COLO668 (cell line): Measurements from ENCODE around the gene CHST13.

ENCODE experiments used
- DNase-seq: peaks from one replicate; lab custom pipeline; 2025; ENCODE audit not compliant: unreplicated experiment; lab: John Stamatoyannopoulos, UW

CHST13 gene

DNA sequence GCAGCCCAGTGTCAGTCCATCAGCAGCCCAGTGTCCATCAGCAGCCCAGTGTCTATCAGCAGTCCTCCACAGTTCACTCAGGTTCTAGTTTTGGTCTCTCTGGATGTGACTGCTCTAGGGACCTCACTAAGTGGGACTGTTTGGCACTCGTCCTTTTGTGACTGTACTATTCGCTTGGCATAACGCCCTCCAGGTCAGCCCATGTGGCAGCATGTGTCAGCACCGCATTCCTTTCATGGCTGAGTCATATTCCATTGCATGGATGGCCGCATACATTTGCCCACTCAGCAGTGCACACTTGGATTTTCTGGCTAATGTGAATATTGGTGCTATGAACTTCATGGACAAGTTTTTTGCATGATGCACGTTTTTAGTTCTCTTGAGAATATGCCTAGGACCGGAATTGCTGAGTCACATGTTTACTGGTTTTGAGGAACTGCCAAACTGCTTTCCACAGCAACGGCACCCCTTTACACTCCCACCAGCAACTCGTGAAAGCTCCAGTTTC, 16.4 kb downstream of the CHST13 start:
- DNase-seq = no peak

DNA sequence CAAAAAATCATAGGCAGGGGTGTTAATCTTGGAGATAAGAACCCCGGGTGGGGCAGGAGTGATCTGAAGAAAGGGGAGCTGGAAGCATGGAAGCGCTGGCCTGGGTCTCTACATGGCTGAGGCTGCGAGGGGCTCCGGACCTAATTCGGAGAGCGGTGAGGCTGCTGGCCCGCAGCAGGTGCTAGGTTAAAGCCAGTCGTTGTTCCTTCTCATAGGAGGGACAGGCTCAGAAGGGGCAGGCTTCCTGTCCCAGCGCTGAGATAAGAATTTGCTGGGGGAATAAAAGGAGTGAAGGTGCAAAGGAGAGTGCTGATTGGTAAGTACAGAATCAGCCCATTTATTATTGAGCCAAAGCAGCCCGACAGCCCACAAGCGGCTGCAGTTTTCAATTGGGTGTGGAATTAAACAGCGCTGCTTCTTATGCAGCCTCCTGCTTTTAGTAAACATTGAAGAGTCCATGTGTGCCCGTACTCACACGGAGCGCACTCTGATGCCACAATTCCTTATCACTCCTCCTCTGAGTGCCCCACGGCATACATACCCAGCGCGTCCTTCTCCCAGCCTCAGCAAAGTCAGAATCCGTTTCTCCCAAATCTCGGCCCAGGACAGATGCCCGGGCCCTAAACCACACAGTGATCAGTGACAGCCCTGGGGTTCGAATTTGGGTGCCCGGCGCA, 17.1 kb downstream of the CHST13 start:
- no peak for DNase-seq

DNA sequence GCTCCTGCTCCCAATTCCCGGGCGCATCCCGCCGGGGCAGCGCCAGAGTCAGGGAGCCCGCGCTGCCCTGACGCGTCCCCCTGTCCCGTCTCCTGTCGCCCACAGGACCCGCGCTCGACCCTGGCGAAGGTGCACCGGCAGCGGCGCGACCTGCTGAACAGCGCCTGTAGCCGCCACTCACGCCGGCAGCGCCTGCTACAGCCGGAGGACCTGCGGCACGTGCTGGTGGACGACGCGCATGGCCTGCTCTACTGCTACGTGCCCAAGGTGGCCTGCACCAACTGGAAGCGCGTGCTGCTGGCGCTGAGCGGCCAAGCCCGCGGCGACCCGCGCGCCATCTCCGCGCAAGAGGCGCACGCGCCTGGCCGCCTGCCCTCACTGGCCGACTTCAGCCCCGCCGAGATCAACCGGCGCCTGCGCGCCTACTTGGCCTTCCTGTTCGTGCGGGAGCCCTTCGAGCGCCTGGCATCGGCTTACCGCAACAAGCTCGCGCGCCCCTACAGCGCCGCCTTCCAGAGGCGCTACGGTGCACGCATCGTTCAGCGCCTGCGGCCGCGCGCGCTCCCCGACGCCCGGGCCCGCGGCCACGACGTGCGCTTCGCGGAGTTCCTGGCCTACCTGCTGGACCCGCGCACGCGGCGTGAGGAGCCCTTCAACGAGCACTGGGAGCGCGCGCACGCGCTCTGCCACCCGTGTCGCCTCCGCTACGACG, 17.8 kb downstream of the CHST13 start:
- no peak for DNase-seq

DNA sequence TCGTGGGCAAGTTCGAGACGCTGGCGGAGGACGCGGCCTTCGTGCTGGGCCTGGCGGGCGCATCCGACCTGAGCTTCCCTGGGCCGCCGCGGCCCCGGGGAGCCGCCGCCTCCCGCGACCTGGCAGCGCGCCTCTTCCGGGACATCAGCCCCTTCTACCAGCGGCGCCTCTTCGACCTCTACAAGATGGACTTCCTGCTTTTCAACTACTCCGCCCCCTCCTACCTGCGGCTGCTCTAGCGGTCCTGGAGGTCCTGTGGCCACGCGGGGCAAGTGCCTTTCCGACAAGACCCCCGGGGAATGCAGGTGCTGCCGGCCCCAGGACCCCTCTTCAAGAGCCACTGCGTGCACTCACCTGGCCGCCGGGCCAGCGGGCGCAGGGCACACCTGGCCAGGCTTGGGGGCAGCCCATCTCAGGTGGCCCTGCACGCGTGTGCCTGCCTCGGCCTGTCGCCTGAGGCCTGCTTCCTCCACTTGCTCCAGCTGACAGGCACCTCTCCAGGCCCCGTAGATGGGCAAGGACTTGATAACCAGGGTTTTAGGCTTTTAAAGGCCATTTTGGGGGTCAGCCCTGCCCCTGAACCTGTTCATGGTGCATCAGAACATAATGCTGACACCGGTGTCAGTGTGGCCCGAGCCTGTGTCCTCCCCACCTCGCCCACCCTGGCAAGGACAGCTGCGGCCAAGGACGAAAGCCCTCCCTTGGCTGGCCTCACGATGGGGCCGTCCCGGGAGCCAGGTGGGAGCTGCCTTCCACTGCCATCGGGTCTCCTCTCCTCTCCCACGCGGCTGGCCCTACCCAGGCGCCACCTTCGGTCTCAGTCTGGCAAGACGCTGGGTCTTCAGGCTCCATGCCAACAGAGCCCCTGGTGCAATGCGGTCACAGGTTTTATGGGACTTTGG, 18.6 kb downstream of the CHST13 start:
- DNase-seq = no peak

DNA sequence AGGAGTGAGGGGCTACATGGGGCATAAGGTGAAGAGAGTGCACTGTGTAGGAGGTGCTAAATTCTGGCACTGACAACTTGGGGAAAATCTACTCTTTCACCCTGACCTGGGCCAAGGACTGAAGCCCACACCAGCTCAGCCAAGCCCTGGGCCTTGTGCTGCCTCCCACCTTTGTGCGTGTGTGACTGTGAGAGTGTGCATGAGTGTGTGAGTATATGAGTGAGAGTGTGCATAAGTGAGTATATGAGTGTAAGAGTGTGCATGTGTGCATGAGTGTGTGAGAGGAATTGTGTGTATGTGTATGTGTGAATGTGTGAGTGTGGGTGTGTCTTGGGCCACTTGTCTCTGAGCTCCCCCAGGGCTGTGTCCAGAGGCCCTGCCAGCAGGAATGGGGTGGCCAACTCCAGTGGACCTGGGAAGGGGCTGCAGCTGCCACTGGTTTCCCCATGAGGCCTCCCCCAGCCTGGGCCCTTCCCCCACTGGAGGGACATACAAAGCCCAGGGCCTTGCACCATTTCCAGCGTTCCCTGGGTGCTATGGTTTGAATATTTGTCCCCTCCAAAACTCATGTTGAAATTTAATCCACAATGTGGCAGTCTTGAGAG, 19.6 kb downstream of the CHST13 start:
- no peak for DNase-seq

DNA sequence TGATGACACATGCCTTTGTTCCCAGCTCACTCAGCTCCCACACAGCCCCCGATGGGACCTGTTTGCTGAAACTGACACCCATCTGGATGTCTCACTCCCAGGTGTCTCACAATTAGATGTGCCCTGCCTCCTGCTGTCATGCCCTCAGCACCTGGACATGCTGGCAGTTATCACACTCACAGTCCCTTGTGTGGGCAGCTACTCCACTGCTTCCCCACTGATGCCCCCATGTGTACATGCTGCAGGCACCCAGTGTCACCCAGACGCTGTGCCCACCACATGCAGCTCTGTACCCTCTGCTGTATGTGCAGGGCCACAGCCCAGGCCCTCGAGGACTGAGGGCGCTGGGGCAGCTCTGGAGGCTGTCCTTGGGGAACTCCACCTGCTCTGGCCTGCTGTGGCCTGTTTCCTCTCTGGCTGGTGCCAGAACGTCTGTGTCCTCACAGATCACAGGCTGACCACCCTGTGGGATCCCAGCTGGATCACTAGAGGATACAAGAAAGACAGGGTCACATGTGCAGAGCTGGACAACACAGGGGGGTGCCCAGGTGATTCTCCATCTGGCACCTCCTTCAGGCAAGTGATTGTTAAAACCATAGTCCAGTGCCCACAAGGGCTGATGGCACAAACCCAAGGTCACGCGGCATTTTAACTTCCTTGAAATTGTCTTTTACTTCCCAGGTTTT, 20.8 kb downstream of the CHST13 start:
- DNase-seq = no peak

DNA sequence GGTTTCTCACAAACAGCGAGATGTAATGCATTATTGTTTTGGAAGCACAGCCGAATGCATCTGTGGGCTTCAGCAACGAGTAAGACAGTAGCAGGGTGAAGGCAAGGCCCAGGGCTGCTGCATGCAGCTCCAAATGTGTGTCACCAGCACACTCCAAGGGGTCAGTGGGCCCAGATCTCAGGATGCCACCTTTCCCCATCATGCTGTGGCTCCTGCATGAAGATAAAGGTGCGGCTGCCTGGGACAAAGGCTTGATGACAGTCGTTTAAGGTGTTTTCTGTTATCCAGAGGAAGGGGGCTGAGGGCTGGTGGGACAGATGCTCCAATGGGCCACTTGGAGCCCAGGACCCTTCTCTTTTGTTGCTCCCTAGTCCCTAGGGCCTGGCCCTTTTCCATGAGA, 21.6 kb downstream of the CHST13 start:
- no peak for DNase-seq

DNA sequence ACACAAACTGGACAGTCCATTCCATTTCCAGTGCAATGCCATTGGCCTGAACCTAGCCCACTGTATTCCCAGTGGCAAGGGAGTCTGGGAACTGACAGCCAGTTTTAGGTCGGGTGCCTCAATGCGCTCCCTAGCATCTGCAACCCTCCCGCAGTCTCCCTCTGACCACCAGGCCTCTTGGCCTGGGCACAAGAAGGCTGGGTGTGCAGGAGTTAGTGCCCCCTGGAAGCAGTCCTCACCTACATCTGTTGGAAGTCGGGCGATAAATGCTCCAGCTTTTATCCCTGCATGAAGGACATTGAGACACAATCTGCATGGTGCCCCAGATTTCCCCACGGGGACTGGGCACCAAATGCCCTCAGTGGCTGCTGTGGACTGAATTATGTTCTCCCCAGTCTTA, 22.1 kb downstream of the CHST13 start:
- DNase-seq = no peak

DNA sequence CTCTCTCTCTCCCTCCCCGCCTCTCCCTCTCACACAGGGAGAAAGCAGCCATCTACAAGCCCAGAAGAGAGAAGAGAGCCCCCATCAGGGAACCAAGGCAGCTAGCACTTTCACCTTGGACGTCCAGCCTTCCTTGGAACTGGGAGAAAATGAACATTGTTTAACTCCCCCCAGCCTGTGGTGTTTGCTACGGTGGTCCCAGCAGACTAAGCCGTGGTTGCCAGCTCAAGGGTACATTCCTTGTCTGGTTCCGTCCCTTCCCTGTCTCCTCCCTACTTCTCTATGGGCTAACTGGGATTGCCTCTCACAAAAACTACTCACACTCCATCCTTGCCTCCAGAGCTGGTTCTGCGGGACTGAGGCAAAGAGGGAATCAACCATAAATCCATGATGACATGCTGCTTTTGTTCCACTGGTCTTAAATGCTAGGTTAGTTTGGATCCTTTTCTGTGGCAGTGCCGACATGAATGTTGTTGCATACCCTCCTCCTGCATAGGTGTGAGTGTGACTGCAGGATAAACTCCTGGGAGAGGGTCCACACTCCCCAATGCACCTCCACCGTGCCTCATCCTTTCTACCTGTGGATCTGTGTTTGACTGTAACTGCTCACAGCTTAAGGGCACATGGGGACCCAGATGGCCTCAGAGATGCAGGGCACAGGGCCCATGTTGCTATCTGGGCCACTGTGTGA, 22.7 kb downstream of the CHST13 start:
- no peak for DNase-seq

DNA sequence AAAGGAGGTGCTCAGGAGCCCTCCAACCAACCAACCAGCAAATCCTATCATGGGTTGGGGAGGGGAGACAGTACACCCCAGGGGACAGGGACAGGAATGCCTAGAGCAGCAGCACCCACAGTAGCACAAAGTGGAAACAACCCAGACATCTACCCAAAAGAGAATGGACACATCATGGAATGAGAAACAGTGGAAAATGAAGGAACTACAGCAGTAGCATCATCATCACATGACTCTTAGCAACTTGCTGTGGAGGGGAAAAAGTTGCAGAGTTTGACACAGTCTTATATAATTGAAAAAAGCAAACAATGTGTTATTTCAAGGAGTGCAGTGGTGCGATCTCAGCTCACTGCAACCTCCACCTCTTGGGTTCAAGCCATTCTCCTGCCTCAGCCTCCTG, 23.8 kb downstream of the CHST13 start:
- DNase-seq = no peak

DNA sequence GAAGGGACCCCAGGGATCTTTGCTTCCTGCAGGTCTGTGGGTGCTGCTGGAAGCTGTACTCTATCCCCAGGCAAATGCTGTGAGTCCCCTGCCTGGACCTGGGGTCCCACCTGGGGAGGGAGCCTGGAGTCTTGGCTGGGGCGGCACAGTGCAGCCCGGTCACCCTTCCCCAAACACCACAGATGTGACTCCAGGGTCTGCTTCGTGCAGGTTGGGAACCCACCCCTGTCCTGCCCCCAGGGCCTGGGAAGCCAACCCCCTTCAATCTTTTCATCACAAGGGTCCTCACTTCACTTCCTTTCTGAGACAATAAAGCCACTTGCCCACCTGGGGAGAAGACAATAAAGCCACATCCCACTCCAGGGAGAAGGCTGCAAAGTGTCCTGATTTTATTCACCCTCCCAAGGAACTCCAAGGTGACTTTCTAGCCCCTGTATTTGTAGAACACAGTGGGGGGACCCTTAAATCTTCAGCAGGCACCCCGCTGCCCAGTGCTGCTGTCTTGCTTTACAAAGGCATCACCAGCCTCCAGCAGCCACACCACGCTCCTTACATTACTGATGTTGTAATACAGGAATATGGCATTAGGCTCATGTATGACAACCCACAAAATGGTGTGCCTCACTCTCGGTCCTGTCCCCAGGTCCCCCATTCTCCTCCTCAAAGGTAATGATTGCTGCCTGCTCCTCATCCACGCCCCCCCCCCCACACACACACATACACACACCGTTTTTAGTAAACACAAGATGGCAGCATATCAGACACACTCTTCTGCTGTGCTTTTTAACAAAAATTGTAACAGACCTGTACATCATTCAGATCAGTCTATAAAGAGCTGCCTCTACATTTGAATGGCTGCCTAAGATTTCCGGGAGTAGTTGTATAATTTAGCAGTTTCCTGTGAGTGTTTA, 24.9 kb downstream of the CHST13 start:
- no peak for DNase-seq

DNA sequence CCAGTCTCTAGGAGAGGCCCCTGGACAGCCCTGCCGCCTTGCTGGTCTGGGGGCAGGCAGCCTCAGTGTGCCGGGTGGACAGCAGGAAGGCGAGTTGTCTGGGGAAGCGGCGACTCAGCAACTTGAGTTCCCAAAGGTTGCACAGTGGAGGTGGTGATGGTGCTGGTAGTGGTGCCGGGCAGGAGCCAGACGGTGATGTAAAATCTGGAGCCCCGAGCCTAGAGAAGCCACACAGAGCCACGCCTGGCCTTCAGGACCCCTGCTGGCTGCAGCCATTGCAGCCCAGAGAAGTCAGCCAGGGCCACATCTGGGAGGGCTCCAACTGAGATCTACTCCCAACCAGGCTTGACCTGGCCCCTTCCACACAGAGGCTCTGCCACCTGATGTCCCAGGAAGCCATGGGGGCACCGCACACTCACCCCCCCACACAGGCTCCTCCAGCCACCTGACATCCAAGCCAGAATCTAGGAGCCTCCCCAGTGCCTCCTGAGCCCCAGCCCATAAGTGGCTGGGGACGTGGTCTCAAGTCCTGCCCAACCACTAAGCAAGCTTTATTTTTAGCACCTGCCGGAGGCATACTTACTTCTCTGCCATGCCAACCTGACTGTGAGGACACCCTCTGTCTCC, 26.0 kb downstream of the CHST13 start:
- DNase-seq = no peak

DNA sequence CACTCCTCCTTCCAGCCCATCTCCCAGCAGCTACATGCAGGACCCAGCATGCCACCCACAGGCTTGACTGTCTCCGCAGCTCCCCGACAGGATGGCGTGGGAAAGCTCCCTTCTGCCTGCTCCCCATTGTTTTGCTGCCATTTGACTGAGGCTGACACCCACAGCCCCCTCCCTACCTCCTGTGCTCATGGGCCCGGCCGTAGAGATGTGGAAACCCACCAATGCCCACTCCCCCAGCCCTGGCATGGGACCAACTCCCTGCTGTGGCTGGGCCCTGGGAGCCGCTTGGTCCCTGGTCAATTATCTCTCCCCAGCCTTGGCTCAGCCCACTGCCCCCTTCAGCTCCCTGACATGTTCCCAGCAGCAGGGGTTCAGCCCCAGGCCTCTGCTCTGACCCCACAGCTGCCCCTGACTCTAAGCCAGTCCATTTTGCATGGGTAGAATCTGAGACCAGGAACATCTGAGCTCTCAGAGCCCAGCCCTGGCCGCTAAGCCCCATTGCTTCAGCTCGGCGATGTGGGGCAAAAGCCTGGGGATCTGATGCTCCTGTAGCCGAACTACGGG, 26.6 kb downstream of the CHST13 start:
- DNase-seq = no peak

DNA sequence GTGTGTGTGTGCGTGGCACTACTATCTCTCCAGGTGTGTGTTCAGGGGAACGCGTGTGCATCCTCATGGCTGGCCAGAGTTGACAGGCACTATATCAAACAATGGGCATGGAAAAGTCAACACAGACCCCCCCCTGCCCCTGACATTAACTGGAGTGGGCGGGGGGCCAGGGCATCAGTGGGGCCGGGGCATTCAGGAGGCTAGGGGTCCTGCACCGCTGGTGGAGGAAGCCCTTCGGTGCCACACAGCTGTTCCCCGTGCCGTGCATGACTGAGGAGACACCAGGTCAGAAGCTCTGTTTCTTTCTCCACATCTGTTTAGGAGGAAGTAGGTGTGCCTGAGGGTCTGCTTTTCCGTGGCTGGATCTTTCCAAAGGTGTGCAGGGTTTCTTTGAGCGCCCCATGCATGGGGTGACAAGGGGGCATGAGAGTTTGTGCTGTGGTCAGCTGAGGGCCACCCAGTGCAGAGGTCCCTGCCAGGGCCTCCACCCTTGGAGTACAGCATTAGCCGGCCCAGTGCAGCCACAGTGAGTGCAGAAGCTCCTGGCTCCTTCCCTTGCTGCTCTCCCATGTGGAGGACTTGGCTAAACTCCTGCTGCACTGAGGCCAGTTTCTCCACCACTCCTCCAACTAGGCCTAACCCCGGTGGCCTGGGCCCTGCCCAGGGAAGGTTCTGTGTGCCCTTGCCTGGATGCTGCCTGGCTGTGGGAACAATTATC, 27.3 kb downstream of the CHST13 start:
- DNase-seq = no peak

DNA sequence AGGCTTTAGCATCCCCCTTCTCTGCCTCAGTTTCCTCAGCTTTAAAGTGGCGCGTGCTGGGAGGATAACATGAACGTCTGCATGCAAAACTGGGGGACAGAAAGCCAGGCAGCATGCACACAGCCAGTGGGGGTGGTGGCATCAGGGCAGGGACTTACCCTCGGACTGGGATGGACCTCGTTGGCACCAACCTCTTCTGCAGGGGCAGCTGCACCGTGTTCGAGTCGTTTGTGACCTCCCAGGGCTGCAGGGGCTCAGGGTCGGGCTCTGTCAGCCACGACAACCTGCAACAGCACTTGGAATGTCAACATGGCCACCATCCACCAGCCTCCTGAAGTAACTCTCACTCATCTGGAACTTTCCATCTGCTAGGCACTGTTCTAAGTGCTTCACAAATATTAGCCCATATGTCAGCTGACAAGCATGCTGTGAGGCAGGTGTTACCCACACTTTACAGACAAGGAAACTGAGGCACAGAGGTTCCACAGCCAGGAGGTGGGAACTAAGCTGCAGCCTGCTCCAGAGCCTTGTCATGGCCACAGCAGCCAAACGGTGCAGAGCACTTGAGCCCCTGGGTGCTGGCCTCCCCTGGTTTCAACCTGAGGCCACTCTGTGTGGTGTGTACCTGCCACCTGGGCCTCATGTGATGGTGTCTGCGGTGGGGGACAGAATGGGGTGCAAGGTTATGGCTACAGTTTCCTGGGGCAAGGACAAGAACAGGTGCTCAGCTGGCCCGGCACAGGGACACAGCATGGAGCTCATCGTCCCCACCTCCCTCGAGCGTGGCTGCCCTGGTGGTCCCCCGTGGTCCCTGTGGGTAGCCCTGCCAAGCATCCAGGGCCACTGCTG, 28.1 kb downstream of the CHST13 start:
- DNase-seq = no peak

DNA sequence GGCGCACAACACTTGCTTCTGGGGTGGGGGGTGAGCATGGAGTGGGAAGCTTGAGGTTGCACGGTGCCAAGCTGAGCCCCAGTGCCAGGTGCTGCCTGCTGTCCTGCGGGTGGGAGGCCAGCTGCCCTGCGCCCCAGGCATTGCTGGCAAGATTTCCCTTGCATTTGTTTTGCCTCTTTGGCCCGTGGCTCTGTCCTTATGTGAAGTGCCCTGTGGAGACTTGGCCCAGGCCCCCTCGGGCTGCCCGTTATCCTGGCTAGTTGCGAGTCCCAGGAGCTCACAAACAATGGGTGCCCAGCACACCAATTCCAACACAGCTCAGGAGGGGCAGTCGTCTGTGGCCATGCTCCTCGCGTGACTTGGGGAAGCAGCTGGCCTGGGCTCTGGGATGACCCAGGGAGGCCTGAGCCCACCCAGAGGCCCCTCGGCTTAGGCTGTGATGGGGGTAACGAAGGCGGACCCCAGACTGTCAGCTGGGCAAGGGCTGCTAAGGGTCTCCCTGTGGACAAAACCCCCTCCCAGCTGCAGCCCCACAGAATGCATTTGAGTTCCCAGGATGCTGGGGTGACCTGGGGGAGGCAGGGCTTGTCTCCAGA, 28.8 kb downstream of the CHST13 start:
- no peak for DNase-seq
